CD1c-positive myeloid dendritic cell (primary cell): ENCODE results near the gene TEX13A.
"Not testable (repeated sequence)": the region's sequence is repeated elsewhere in the genome, so short reads cannot be mapped to it uniquely, and the experiment has no call there.

Experiments
- DNase-seq: peaks from one replicate; pipeline ENCODE4 v3.0.0-alpha.2; 2016; ENCODE audit errors: extremely low spot score

TEX13A gene, protein sequence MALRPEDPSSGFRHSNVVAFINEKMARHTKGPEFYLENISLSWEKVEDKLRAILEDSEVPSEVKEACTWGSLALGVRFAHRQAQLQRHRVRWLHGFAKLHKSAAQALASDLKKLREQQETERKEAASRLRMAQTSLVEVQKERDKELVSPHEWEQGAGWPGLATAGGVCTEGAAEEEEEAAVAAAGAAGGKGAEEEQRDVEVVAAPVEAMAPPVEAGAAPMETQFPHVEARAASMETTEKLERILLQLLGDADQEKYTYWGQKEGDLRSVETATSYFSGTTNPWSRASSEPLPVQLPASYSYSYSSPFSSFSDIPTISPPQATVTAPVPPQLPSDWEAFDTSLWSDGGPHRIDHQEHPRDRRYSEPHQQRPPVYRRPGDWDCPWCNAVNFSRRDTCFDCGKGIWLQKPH

GRCh38 chrX:105220636-105221035, at the start of gene TEX13A:
Gene TEX13A (minus strand): TSS chrX:105220694. CDS start chrX:105220397, 297 bp downstream.
- DNase-seq: no peak

DNA sequence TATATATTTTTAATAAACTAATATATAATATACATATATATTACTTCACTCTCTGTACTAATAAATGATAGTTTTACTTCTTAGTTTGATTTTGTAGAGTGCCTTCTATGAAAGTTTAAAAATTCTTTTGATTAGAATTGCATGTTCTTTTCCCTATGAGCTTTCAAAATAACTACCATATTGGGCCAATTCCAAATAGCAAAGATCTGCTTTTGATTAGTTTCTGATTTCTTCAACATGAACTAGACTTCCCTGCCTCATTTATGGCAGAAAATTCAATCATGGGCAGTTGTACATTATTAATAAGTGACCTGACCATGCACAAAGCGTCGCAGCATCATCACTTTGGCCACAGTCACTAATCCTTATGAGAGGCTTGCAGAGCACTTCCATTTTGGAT, 48.9 kb upstream of the TEX13A start:
- no peak for DNase-seq

- DNase-seq: no peak
Observed at GRCh38 chrX:105267167-105267566, 46.7 kb upstream of the TEX13A start.

DNA sequence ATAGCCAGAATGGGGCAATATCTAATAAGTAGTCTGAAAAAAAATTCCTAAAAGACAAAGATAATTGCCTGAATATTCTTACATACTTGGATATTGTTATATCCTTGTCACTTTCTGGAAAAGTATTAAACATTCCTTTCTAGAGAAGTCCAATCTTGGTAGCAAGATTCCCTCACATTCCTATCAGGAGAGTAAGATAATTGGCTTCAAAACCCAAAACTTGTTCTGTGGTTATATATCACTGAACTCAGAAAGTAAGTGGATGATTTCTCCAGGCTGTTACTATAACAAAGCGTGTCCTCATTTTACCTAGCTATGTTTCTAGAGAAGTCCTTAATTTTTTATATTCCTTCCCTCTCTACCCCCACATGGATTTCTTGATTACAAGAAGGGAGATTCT, 46.0 kb upstream of the TEX13A start:
- DNase-seq: no peak

DNA sequence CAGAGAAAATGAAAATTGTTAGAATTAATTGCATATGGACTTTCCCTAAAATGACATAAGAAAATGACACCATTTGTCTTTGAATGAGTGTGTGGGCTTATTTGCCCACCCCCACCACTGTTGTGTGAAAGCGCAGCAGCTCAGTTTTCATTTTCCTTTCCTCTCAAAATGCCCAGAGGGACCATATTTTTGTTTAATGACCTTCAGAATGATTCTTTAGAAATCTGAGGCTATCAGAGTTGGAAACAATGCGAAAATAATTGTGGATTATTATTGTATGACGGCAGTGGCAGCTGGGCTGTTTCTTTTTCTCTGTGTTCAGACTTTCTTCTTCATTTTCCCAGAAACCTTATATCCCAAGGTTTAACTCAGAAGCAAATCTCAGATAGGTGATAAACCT, 44.6 kb upstream of the TEX13A start:
- DNase-seq: no peak

- no peak for DNase-seq
Observed at GRCh38 chrX:105263801-105264200, 43.3 kb upstream of the TEX13A start.

DNA sequence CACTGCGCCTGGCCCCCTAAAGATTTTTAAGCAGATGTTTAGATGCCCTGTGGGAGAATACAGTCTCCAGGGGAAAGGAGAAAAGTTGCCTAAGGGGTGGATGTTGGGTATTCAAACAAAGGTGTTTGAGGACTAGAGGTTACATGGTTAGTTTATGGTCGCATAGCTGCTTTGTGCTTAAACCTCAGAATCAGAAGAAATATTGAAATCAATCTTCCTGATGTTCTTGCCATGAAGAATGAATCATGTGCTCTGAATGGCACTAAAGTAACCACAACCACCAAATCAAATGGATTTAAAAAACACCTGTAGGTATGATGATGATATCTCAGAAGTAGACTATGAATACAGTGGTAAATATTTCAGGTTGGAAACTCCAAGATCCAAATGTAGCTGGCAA, 42.7 kb upstream of the TEX13A start:
- DNase-seq: no peak

GRCh38 chrX:105260291-105261043, 40.0 kb upstream of the TEX13A start:
- DNase-seq: no peak

- DNase-seq: no peak
Observed at GRCh38 chrX:105241056-105241455, 20.6 kb upstream of the TEX13A start.

DNA sequence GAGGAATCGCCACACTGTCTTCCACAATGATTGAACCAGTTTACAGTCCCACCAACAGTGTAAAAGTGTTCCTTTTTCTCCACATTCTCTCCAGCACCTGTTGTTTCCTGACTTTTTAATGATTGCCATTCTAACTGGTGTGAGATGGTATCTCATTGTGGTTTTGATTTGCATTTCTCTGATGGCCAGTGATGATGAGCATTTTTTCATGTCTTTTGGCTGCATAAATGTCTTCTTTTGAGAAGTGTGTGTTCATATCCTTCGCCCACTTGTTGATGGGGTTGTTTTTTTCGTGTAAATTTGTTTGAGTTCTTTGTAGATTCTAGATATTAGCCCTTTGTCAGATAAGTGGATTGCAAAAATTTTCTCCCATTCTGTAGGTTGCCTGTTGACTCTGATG, 16.9 kb upstream of the TEX13A start:
- DNase-seq: not testable (repeated sequence)

GRCh38 chrX:105229146-105229545, 8.7 kb upstream of the TEX13A start:
- DNase-seq: no peak

- DNase-seq: no peak
Observed at GRCh38 chrX:105228602-105229001, 8.1 kb upstream of the TEX13A start.

GRCh38 chrX:105226499-105226898, 6.0 kb upstream of the TEX13A start:
- DNase-seq: no peak

GRCh38 chrX:105221374-105221773, 880 bp upstream of the TEX13A start:
- DNase-seq: no peak

DNA sequence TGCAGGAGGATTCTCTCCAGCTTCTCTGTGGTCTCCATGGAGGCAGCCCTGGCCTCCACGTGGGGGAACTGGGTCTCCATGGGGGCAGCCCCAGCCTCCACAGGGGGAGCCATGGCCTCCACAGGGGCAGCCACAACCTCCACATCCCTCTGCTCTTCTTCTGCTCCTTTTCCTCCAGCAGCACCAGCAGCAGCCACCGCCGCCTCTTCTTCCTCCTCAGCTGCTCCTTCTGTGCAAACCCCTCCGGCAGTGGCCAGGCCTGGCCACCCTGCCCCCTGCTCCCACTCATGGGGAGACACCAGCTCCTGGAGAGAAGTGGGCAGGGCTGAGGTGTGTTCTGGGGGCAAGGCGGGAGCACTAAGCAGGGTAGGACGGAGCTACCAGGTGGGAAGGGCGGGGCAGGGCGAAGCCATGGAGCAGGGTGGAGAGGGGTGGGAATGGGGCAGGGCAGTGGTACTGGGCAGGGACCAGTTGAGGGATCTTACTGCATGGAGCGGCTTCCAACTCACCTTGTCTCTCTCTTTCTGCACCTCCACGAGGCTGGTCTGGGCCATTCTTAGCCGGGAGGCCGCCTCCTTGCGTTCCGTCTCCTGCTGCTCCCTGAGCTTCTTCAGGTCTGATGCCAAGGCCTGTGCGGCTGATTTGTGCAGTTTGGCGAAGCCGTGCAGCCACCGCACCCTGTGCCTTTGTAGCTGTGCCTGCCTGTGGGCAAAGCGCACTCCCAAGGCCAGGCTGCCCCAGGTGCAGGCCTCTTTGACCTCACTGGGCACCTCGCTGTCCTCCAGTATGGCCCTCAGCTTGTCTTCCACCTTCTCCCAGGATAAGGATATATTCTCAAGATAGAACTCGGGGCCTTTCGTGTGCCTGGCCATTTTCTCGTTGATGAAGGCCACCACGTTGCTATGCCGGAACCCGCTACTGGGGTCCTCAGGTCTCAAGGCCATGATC, 766 bp downstream of the TEX13A start:
- no peak for DNase-seq

DNA sequence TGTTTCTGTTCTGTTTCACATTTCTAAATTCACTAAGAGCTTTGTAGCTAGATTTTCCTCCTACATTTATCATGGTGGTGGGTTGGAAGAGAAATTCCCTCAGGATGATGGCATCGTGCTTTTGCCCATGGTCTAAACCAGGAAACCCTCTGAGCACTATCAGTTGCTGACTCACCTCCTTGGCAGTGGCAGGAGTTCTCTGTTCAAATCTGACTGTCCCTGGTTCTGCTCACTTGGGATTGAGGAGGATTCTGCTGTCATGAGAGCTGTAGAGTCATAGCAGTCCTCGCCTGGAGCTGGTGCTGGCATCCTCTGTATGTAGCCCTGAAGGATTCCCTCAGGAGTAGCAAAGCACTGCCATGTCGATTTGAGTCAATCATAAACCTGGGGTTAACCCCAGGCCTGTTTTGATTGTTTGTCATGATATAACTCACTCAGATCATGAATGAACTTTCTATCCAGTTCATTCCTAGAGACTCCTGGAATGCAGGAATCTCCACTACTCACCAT, 9.4 kb downstream of the TEX13A start:
- DNase-seq: no peak

- no peak for DNase-seq
Observed at GRCh38 chrX:105210258-105210657, 10.2 kb downstream of the TEX13A start.

GRCh38 chrX:105209406-105209805, 11.1 kb downstream of the TEX13A start:
- no peak for DNase-seq

DNA sequence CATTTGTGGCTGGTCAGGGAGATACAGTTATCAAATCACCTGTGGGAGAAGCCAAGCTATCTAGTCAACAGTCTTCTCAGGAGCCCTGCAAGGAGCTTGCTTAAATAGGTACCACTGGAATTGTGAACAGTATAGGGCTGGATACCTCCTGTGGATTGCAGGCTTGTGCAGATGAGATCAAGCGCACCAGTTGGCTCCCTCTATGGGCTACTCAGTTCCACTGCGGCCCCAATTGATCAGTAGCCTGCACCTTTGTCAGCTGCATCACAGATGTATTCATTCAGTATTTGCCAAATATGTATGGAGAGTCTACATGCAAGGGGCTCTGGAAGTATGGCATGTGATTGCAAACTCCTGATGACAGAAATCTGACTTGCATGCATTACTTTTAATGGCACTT, 28.6 kb downstream of the TEX13A start:
- no peak for DNase-seq

GRCh38 chrX:105190252-105190853, 30.1 kb downstream of the TEX13A start:
- DNase-seq: peak; percentile 2

DNA sequence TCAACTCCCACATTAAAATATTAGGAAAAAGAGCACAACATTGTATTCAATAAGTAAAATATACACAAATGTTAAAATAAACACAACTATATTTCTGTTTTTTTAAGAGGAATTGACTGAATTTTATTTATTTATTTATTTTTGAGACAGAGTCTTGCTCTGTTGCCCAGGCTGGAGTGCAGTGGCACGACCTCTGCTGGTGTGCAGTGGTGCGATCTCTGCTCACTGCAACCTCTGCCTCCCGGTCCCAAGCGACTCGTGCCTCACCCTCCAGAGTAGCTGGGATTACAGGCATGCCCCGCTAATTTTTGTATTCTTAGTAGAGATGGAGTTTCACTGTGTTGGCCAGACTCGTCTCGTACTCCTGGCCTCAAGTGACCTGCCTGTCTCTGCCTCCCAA, 31.4 kb downstream of the TEX13A start:
- DNase-seq: no peak
